Peyer's patch (tissue), 4 donors: ENCODE data around the gene P2RY12. TPM values are rescaled to one million over a fixed set of nuclear protein-coding genes. Genes with fewer than 3 reads are reported as not detected.

ENCODE experiments used
- DNase-seq, 3 donors: peaks; one replicate each; pipeline ENCODE4 v3.0.0-alpha.2; 2017 to 2019
- H3K27ac ChIP-seq, 4 donors: fragments of 200-600 bp; sonication (generic); one replicate each; pipeline ENCODE4 v1.5.1; 2016 to 2019
- H3K27me3 ChIP-seq, 2 donors: fragments of 200-600 bp; sonication (generic); one replicate each; pipeline ENCODE4 v1.5.1; 2019
- H3K36me3 ChIP-seq, 3 donors: fragments of 200-600 bp; sonication (generic); one replicate each; pipeline ENCODE4 v1.5.1; 2016 to 2019
- H3K4me1 ChIP-seq, 4 donors: fragments of 200-600 bp; sonication (generic); one replicate each; pipeline ENCODE4 v1.5.1; 2016 to 2019
- H3K4me3 ChIP-seq, 4 donors: fragments of 200-600 bp; sonication (generic); 1 replicate in 3 of 4; 2 replicates in 1 of 4; pipeline ENCODE4 v1.5.1; 2016 to 2019; ENCODE audit warnings: mild to moderate bottlenecking in 1 of 4
- H3K9me3 ChIP-seq, 4 donors: fragments of 200-600 bp; sonication (generic); one replicate each; pipeline ENCODE4 v1.5.1; 2016 to 2019; ENCODE audit warnings: mild to moderate bottlenecking in 1 of 4
- POLR2A ChIP-seq, 2 donors: fragments of 450-650 bp; IDR thresholded peaks; one replicate each; pipeline ENCODE4 v1.5.1; 2017; ENCODE audit warnings: antibody characterized with exemption in 2 of 2, mild to moderate bottlenecking in 2 of 2, moderate library complexity in 2 of 2
- total RNA-seq, 4 donors: library from RNA; depleted of rRNA; stranded (reverse); fragments of >200 nt; gene quantifications; one replicate each; pipeline ENCODE4 v1.1.0, GENCODE V29; 2016
- TF ChIP-seq, protein P1 (sequence below), 6 experiments: fragments of 450-650 bp in 4 of 6; fragments of 200-600 bp in 2 of 6; sonication (generic) in 1 of 6; IDR thresholded peaks; one replicate each; pipeline ENCODE4 v1.5.1; 2017 to 2019; ENCODE audit warnings: antibody characterized with exemption in 6 of 6, mild to moderate bottlenecking in 3 of 6, moderate library complexity in 1 of 6

Gene P2RY12
- total RNA-seq, 4 donors from 2014 or later, result 1.7 to 3.3 TPM; not detected in 2

GRCh38 chr3:151303751-151304150 lies 80.8 kb downstream of the P2RY12 start:
- H3K36me3 ChIP-seq, result no peaks in the 10 kb centered on the region
- no peaks in the 10 kb centered on the region for H3K27me3 ChIP-seq
- H3K4me1 ChIP-seq, result no peaks in the 10 kb centered on the region
- H3K4me3 ChIP-seq, result no peak overlapping the region
- no peak overlapping the region for H3K27ac ChIP-seq
- no peak for DNase-seq
- H3K9me3 ChIP-seq, result no peaks in the 10 kb centered on the region
- TF ChIP-seq POLR2A (IDR thresholded peaks at IDR 0.05), result no peak
- TF ChIP-seq, protein P1, sequence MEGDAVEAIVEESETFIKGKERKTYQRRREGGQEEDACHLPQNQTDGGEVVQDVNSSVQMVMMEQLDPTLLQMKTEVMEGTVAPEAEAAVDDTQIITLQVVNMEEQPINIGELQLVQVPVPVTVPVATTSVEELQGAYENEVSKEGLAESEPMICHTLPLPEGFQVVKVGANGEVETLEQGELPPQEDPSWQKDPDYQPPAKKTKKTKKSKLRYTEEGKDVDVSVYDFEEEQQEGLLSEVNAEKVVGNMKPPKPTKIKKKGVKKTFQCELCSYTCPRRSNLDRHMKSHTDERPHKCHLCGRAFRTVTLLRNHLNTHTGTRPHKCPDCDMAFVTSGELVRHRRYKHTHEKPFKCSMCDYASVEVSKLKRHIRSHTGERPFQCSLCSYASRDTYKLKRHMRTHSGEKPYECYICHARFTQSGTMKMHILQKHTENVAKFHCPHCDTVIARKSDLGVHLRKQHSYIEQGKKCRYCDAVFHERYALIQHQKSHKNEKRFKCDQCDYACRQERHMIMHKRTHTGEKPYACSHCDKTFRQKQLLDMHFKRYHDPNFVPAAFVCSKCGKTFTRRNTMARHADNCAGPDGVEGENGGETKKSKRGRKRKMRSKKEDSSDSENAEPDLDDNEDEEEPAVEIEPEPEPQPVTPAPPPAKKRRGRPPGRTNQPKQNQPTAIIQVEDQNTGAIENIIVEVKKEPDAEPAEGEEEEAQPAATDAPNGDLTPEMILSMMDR (IDR thresholded peaks at IDR 0.05), result no peak

DNA sequence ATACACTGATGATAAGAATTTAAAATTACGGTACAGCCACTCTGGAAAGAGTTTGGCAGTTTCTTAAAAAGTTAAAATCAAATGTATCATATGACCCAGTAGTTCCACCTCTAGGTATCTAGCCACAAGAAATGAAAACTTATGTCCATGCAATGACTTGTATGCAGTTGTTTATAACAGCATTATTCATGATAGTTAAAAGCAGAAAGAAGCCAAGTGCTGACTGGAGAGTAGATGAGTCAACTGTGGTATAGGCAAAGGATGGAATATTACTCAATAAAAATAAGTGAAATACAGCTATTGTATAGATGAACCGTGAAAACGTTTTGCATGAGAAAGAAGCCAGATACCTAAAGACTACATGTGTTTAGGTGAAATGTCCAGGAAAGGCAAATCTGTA lies 82.8 kb downstream of the P2RY12 start:
- Histone ChIP-seq H3K4me3 (no peak overlapping the region), H3K36me3 (no peaks in the 10 kb centered on the region), H3K9me3 (no peaks in the 10 kb centered on the region), H3K27ac (no peak overlapping the region), H3K4me1 (no peaks in the 10 kb centered on the region), H3K27me3 (no peaks in the 10 kb centered on the region)
- TF ChIP-seq, protein P1 (IDR thresholded peaks at IDR 0.05), result no peak
- no peak for TF ChIP-seq POLR2A (IDR thresholded peaks at IDR 0.05)
- DNase-seq, result no peak

GRCh38 chr3:151300539-151300938 lies 84.0 kb downstream of the P2RY12 start:
- no peaks in the 10 kb centered on the region for H3K27me3 ChIP-seq
- no peaks in the 10 kb centered on the region for H3K4me1 ChIP-seq
- TF ChIP-seq POLR2A (IDR thresholded peaks at IDR 0.05), result no peak
- TF ChIP-seq, protein P1 (IDR thresholded peaks at IDR 0.05), result no peak

GRCh38 chr3:151299006-151299405 lies 85.5 kb downstream of the P2RY12 start:
- Histone ChIP-seq H3K36me3 (no peaks in the 10 kb centered on the region), H3K9me3 (no peaks in the 10 kb centered on the region), H3K4me1 (no peaks in the 10 kb centered on the region), H3K4me3 (no peak overlapping the region), H3K27ac (no peak overlapping the region), H3K27me3 (no peaks in the 10 kb centered on the region)
- no peak for DNase-seq
- TF ChIP-seq POLR2A (IDR thresholded peaks at IDR 0.05), result no peak
- TF ChIP-seq, protein P1 (IDR thresholded peaks at IDR 0.05), result no peak

More at GRCh38 chr3:151300539-151300938, 84.0 kb downstream of the P2RY12 start:
- no peak overlapping the region for H3K27ac ChIP-seq
- H3K4me3 ChIP-seq, result no peak overlapping the region
- no peak for DNase-seq
- H3K36me3 ChIP-seq, result no peaks in the 10 kb centered on the region
- no peaks in the 10 kb centered on the region for H3K9me3 ChIP-seq

- no peak for DNase-seq
- no peaks in the 10 kb centered on the region for H3K9me3 ChIP-seq
- TF ChIP-seq POLR2A (IDR thresholded peaks at IDR 0.05), result no peak
- H3K27ac ChIP-seq, result no peak overlapping the region
- H3K4me3 ChIP-seq, result no peak overlapping the region
- no peaks in the 10 kb centered on the region for H3K4me1 ChIP-seq
- no peaks in the 10 kb centered on the region for H3K27me3 ChIP-seq
- H3K36me3 ChIP-seq, result no peaks in the 10 kb centered on the region
Measured at GRCh38 chr3:151297429-151297828, 87.1 kb downstream of the P2RY12 start.

GRCh38 chr3:151296226-151296625 lies 88.3 kb downstream of the P2RY12 start:
- H3K4me1 ChIP-seq, result no peaks in the 10 kb centered on the region
- TF ChIP-seq, protein P1 (IDR thresholded peaks at IDR 0.05), result no peak
- TF ChIP-seq POLR2A (IDR thresholded peaks at IDR 0.05), result no peak
- H3K36me3 ChIP-seq, result no peaks in the 10 kb centered on the region
- H3K4me3 ChIP-seq, result no peak overlapping the region
- H3K27me3 ChIP-seq, result no peaks in the 10 kb centered on the region
- H3K27ac ChIP-seq, result no peak overlapping the region
- H3K9me3 ChIP-seq, result no peaks in the 10 kb centered on the region
- DNase-seq, result no peak
